Measurements from ENCODE around the gene ANKRD40CL.

The ANKRD40CL gene

DNA sequence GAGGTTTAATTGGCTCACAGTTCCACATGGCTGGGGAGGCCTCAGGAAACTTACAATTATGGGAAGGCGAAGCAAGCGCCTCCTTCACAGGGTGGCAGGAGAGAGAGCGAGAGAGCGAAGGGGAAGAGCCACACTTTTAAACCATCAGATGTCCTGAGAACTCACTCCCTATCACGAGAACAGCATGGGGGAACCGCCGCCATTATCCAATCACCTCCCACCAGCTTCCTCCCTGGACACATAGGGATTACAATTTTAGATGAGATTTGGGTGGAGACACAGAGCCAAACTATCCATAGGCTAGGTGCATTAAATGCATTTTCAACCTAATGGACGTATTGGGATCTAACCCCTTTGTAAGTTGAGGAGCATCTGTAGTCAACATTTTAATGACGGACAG lies 54.7 kb downstream of the ANKRD40CL start:
- DNase-seq (ENCODE audit: low read depth), result no peak
